Activated CD8-positive, alpha-beta T cell treated with anti-CD3 and anti-CD28 coated beads for 36 hours (primary cell): ENCODE results near the gene AFF1. TPM values are rescaled to one million over a fixed set of nuclear protein-coding genes. Genes with fewer than 3 reads are reported as not detected.

Experiments
- ATAC-seq: fragments of 200-7000 bp; cut with Tn5 transposase; one replicate; pipeline ENCODE4 v1.10.0; 2021; ENCODE audit warnings: mild to moderate bottlenecking, moderate library complexity
- CTCF ChIA-PET: fragments of 350-600 bp; sonication (Branson Sonifier 250); formaldehyde crosslinking; loops from one replicate; lab custom pipeline; 2021; ENCODE audit warnings: antibody characterized with exemption; lab: Charles Lee
- POLR2A ChIA-PET: fragments of 350-600 bp; sonication (Branson Sonifier 250); formaldehyde crosslinking; loops from one replicate; lab custom pipeline; 2021; ENCODE audit warnings: antibody characterized with exemption; lab: Charles Lee
- DNase-seq: peaks from one replicate; pipeline ENCODE4 v3.0.0-alpha.2; 2020
- H3K27ac Mint-ChIP-seq: one replicate; pipeline ENCODE4 v1.8.0; 2021; ENCODE audit warnings: mild to moderate bottlenecking, mixed read lengths
- H3K27me3 Mint-ChIP-seq: one replicate; pipeline ENCODE4 v1.8.0; 2021; ENCODE audit warnings: mixed read lengths
- H3K36me3 Mint-ChIP-seq: one replicate; pipeline ENCODE4 v1.8.0; 2021; ENCODE audit warnings: low read depth, mixed read lengths
- H3K4me1 Mint-ChIP-seq: one replicate; pipeline ENCODE4 v1.8.0; 2021; ENCODE audit warnings: low read depth, mixed read lengths
- H3K4me3 Mint-ChIP-seq: one replicate; pipeline ENCODE4 v1.8.0; 2021; ENCODE audit warnings: mild to moderate bottlenecking, moderate library complexity, mixed read lengths
- H3K9me3 Mint-ChIP-seq: one replicate; pipeline ENCODE4 v1.8.0; 2021; ENCODE audit warnings: mixed read lengths
- intact Hi-C: fragments of 100-400 bp; cut with micrococcal nuclease; formaldehyde crosslinking; loops from one replicate; pipeline ENCODE4 v1.10.0; 2022
- total RNA-seq, 2 experiments: library from RNA; stranded (reverse); gene quantifications; one replicate each; pipeline ENCODE4 v1.2.3, GENCODE V29; 2021
- TF ChIP-seq, protein P1 (sequence below): fragments of 200-600 bp; IDR thresholded peaks from one replicate; pipeline ENCODE4 v1.8.0; 2022; ENCODE audit warnings: antibody characterized with exemption, mild to moderate bottlenecking

The AFF1 gene
- total RNA-seq, 2 experiments from 2014 or later = 40.3 to 45.4 TPM

GRCh38 chr4:87018753-87019152 lies 83.9 kb downstream of the AFF1 start:
- no peak for DNase-seq
- Mint-ChIP-seq H3K4me3 (no peak overlapping the region), H3K4me1 (peaks cover 75% of the 10 kb centered on the region), H3K27ac (peak overlapping the region; percentile 41), H3K36me3 (peaks cover 3% of the 10 kb centered on the region), H3K9me3 (no peaks in the 10 kb centered on the region), H3K27me3 (no peaks in the 10 kb centered on the region)
- intact Hi-C loops = loop anchor here (5.0 kb wide), 1 partner anchor 39 kb away; no protein-coding TSS in a partner anchor
- TF ChIP-seq, protein P1, sequence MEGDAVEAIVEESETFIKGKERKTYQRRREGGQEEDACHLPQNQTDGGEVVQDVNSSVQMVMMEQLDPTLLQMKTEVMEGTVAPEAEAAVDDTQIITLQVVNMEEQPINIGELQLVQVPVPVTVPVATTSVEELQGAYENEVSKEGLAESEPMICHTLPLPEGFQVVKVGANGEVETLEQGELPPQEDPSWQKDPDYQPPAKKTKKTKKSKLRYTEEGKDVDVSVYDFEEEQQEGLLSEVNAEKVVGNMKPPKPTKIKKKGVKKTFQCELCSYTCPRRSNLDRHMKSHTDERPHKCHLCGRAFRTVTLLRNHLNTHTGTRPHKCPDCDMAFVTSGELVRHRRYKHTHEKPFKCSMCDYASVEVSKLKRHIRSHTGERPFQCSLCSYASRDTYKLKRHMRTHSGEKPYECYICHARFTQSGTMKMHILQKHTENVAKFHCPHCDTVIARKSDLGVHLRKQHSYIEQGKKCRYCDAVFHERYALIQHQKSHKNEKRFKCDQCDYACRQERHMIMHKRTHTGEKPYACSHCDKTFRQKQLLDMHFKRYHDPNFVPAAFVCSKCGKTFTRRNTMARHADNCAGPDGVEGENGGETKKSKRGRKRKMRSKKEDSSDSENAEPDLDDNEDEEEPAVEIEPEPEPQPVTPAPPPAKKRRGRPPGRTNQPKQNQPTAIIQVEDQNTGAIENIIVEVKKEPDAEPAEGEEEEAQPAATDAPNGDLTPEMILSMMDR = no peak
- ChIA-PET POLR2A (interaction anchor here (1.2 kb wide), 1 partner anchor 12 kb away, joined by 3 read pairs; no protein-coding TSS in a partner anchor), CTCF (no interaction called here)
- ATAC-seq = no peak

GRCh38 chr4:87019246-87019791 lies 84.5 kb downstream of the AFF1 start:
- ChIA-PET CTCF (no interaction called here), POLR2A (no interaction called here)
- intact Hi-C loops = loop anchor here (5.0 kb wide), 1 partner anchor 38 kb away; no protein-coding TSS in a partner anchor
- Mint-ChIP-seq H3K9me3 (no peaks in the 10 kb centered on the region), H3K27ac (peak overlapping the region; percentile 78), H3K36me3 (peaks cover 3% of the 10 kb centered on the region), H3K4me3 (no peak overlapping the region), H3K27me3 (no peaks in the 10 kb centered on the region), H3K4me1 (peaks cover 74% of the 10 kb centered on the region)
- ATAC-seq (no peak), DNase-seq (no peak)
- TF ChIP-seq, protein P1 = no peak

GRCh38 chr4:87019898-87020297 lies 85.1 kb downstream of the AFF1 start:
- peaks cover 3% of the 10 kb centered on the region for H3K36me3 Mint-ChIP-seq
- H3K27ac Mint-ChIP-seq = peak overlapping the region; percentile 78
- no peaks in the 10 kb centered on the region for H3K27me3 Mint-ChIP-seq
- peaks cover 71% of the 10 kb centered on the region for H3K4me1 Mint-ChIP-seq
- DNase-seq = no peak
- POLR2A ChIA-PET = no interaction called here
- H3K4me3 Mint-ChIP-seq = no peak overlapping the region
- intact Hi-C loops = loop anchor here (5.0 kb wide), 1 partner anchor 37 kb away; no protein-coding TSS in a partner anchor
- no peaks in the 10 kb centered on the region for H3K9me3 Mint-ChIP-seq
- CTCF ChIA-PET = no interaction called here
- TF ChIP-seq, protein P1 = no peak
- ATAC-seq = no peak

DNA sequence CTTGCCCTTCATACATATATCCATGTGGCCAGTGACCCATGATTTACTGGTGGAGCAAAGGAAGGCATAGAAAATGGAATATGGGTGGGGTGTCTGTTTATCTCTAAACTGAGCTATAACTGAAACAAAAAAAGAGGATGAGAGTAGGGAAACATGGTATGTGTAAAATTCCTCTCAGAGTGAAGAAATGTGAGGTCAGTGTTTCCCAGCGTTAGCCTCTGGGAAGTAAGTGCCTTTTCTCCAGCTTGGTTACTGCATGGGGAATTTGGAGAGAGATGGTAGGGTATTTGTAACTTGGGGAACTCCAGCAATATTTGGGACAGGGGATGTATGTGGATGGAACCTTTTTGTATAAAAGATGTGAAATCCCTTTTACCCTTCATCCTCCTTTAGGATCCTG lies 89.4 kb downstream of the AFF1 start:
- Mint-ChIP-seq H3K36me3 (peaks cover 5% of the 10 kb centered on the region), H3K27ac (no peak overlapping the region), H3K9me3 (no peaks in the 10 kb centered on the region), H3K4me3 (no peak overlapping the region), H3K27me3 (no peaks in the 10 kb centered on the region), H3K4me1 (peaks cover 61% of the 10 kb centered on the region)
- intact Hi-C loops = no loop called here
- ChIA-PET CTCF (interaction anchor here (1.5 to 1.6 kb wide), 2 partner anchors 17 to 89 kb away, joined by 3 to 4 read pairs; partner anchors contain the start of gene AFF1), POLR2A (interaction anchor here (1.1 to 1.9 kb wide), 2 partner anchors 13 to 17 kb away, joined by 3 to 7 read pairs; no protein-coding TSS in a partner anchor)
- TF ChIP-seq, protein P1 = no peak
- no peak for ATAC-seq
- no peak for DNase-seq

- ChIA-PET POLR2A (interaction anchor here (1.9 kb wide), 1 partner anchor 18 kb away, joined by 7 read pairs; no protein-coding TSS in a partner anchor), CTCF (interaction anchor here (1.5 kb wide), 1 partner anchor 18 kb away, joined by 4 read pairs; no protein-coding TSS in a partner anchor)
- Mint-ChIP-seq H3K4me1 (peaks cover 61% of the 10 kb centered on the region), H3K9me3 (no peaks in the 10 kb centered on the region), H3K4me3 (no peak overlapping the region), H3K36me3 (peaks cover 10% of the 10 kb centered on the region), H3K27ac (no peak overlapping the region), H3K27me3 (no peaks in the 10 kb centered on the region)
- ATAC-seq (no peak), DNase-seq (no peak)
- TF ChIP-seq, protein P1 = no peak
- intact Hi-C loops = no loop called here
These were observed 90.3 kb downstream of the AFF1 start for GRCh38 chr4:87025023-87025613.
